Heart left ventricle (tissue), 16 donors: ENCODE results near the gene TANGO6. TPM values are rescaled to one million over a fixed set of nuclear protein-coding genes. Genes with fewer than 3 reads are reported as not detected.

Experiments used
- ATAC-seq, 4 donors: fragments of 200-7000 bp; cut with Tn5 transposase; one replicate each; pipeline ENCODE4 v1.9.1; 2020 to 2022; ENCODE audit warnings: moderate library complexity in 4 of 4, mild to moderate bottlenecking in 3 of 4, moderate number of reproducible peaks in 1 of 4
- DNase-seq, 5 donors: peaks; one replicate each; pipeline ENCODE4 v3.0.0-alpha.2; 2020
- H3K27ac ChIP-seq, 12 donors: fragments of 200-600 bp; sonication (generic) in 4 of 12; one replicate each; pipeline versions ENCODE4 v1.5.0 to v1.8.0; 2016 to 2022; ENCODE audit warnings: mild to moderate bottlenecking in 2 of 12
- H3K27me3 ChIP-seq, 9 donors: fragments of 200-600 bp; sonication (generic) in 2 of 9; one replicate each; pipeline versions ENCODE4 v1.5.1 to v1.8.0; 2016 to 2022; ENCODE audit warnings: mild to moderate bottlenecking in 3 of 9
- H3K36me3 ChIP-seq, 9 donors: fragments of 200-600 bp; sonication (generic) in 2 of 9; one replicate each; pipeline versions ENCODE4 v1.5.0 to v1.8.0; 2018 to 2022; ENCODE audit warnings: mild to moderate bottlenecking in 2 of 9
- H3K4me1 ChIP-seq, 12 donors: fragments of 200-600 bp; sonication (generic) in 4 of 12; one replicate each; pipeline versions ENCODE4 v1.5.0 to v1.8.0; 2016 to 2022; ENCODE audit warnings: mild to moderate bottlenecking in 3 of 12
- H3K4me3 ChIP-seq, 12 donors: fragments of 200-600 bp; sonication (generic) in 4 of 12; one replicate each; pipeline versions ENCODE4 v1.5.0 to v1.8.0; 2017 to 2022; ENCODE audit warnings: mild to moderate bottlenecking in 9 of 12, moderate library complexity in 4 of 12
- H3K9me3 ChIP-seq, 12 donors: fragments of 200-600 bp; sonication (generic) in 4 of 12; one replicate each; pipeline versions ENCODE4 v1.5.0 to v1.8.0; 2016 to 2022; ENCODE audit warnings: mild to moderate bottlenecking in 1 of 12
- POLR2A ChIP-seq, 2 donors: fragments of 450-650 bp; IDR thresholded peaks; one replicate each; pipeline ENCODE4 v1.6.1; 2017; ENCODE audit warnings: antibody characterized with exemption in 2 of 2, mild to moderate bottlenecking in 2 of 2, moderate library complexity in 2 of 2
- WGBS, 4 donors: extraction: QIAGEN DNeasy Blood & Tissue Kit in 2 of 4; methylation state at CpG; one replicate each; pipeline versions ENCODE4 v1.1.5 to v1.1.7; 2013 to 2018; 5-methylcytosine and 5-hydroxymethylcytosine counted together
- intact Hi-C, 10 donors: fragments of 100-400 bp; cut with DNase I; formaldehyde crosslinking; loops; one replicate each; pipeline versions ENCODE4 v1.11.1 to v1.14.2; 2022
- polyA plus RNA-seq, 2 donors: library from polyadenylated mRNA; stranded (reverse); fragments of 200-250 nt; gene quantifications; one replicate each; pipeline ENCODE4 v1.2.3, GENCODE V29; 2013
- total RNA-seq, 9 donors: library from RNA; depleted of rRNA in 2 of 9; stranded (reverse); fragments of >200 nt in 2 of 9; fragmentation: NEBNext Ultra II Directional in 3 of 9; extraction: Animal tissue kit (Norgen Biotek cat#: 25700) in 3 of 9; gene quantifications; one replicate each; pipeline versions ENCODE4 v1.1.0 to v1.2.4, GENCODE V29; 2016 to 2023
- TF ChIP-seq, protein P1 (sequence below), 12 donors: fragments of 200-600 bp; sonication (generic) in 4 of 12; IDR thresholded peaks; one replicate each; pipeline versions ENCODE4 v1.5.0 to v1.8.0; 2018 to 2022; ENCODE audit warnings: antibody characterized with exemption in 12 of 12, mild to moderate bottlenecking in 5 of 12
- donor health status: ischemic (EF 13 %, LVEDD 7.1; RV severe dilation, severe dysfunction).
- donor health status: healthy with polysubstance abuse.
- donor health status: DM: no; HTN: yes; CAD: no.
- donor health status: DM: no; HTN: no; CAD: no.
- donor health status: ischemic (EF 25% LVEDD 6.9; RV normal size, moderate dysfunction).
- donor health status: ischemic (EF 25% LVEDD 5.7; RV mildly dilated, moderate dysfunction).
- donor health status: healthy.
- donor health status: DM: yes; HTN: yes; CAD: no.
- donor health status: ischemic (EF 35%, LVEDD 5.7; RV mildly dilated, moderate dysfunction).
- donor health status: nonischemic (EF 11% LVEDD 7.7; RV severe dilation, severe dysfunction).
- donor health status: DM: yes; HTN: yes; CAD: no.
- donor health status: PGD.
- donor health status: ischemic (EF 29% LVEDD 5.4; RV normal size, mild dysfunction).
- donor health status: nonischemic (EF 23%, LVEDD 6.1; RV moderate dilation, normal function).

TANGO6 gene
- total and polyA plus RNA-seq, 11 donors, result 1.8 to 14.1 (median 8.8) TPM

DNA sequence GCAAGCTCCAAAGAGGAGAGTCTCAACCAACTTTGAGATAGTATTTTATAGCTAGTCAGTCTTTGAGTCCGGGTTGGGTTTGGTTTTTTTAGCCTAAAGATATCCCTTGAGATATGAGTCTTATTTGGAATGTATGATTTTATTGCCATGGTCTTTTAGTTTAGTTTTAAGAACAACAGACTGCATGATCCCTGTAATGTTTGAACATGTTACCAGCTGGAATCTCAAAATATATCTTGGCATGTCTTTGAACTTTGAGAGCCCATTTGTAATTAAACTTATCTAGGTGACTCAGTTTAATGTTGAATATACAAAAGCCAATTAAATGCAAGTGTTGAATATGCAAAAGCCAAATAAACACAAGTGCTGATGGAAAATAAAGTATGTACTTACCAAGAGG, 100.6 kb downstream of the TANGO6 start:
- no peak overlapping the region for H3K27ac ChIP-seq
- no peaks in the 10 kb centered on the region for H3K4me1 ChIP-seq
- DNase-seq (no peak), ATAC-seq (no peak)
- no peaks in the 10 kb centered on the region for H3K27me3 ChIP-seq
- intact Hi-C loops, result no loop called here
- TF ChIP-seq, protein P1, sequence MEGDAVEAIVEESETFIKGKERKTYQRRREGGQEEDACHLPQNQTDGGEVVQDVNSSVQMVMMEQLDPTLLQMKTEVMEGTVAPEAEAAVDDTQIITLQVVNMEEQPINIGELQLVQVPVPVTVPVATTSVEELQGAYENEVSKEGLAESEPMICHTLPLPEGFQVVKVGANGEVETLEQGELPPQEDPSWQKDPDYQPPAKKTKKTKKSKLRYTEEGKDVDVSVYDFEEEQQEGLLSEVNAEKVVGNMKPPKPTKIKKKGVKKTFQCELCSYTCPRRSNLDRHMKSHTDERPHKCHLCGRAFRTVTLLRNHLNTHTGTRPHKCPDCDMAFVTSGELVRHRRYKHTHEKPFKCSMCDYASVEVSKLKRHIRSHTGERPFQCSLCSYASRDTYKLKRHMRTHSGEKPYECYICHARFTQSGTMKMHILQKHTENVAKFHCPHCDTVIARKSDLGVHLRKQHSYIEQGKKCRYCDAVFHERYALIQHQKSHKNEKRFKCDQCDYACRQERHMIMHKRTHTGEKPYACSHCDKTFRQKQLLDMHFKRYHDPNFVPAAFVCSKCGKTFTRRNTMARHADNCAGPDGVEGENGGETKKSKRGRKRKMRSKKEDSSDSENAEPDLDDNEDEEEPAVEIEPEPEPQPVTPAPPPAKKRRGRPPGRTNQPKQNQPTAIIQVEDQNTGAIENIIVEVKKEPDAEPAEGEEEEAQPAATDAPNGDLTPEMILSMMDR (IDR thresholded peaks at IDR 0.05), result no peak
- no peak for TF ChIP-seq POLR2A (IDR thresholded peaks at IDR 0.05)
- peaks cover 0 to 17% (median 0%) of the 10 kb centered on the region in 9 donors for H3K36me3 ChIP-seq
- no peak overlapping the region for H3K4me3 ChIP-seq
- peaks cover 0 to 14% (median 0%) of the 10 kb centered on the region in 12 donors for H3K9me3 ChIP-seq
- 75 to 88% (median 82%) methylated on average over 1 of the region's 1 CpG for WGBS, 4 donors

DNA sequence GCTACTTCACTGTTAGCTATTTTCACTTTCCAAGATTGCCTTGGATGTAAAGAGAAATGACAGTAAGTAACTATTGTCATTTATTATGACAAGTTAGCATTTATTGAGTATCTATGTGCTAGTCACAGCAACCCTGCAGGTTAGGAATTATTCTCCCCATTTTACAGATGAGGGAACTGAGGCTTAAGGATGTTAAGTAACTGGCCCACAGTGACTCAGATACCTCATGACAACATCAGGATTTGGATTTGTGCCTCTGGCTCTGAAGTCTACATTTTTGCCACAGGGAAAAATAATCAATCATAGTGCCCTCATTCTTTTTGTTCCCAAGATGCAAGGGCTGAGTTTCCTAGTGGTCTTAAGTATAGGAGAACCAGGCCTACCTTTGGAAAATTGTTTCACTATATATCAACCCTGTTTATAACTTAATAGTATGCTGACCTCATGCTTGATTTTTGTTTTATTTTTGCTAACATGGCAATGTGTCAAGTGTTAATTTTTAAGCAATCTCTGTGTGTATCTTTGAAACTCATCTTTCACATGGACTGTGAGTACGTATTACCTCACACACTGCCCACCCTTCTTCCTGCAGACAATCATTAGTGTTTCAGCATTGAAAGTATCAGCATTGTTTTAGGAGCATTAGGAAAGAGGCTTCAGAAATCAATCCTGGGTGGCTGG, 105.0 kb downstream of the TANGO6 start:
- intact Hi-C loops, result no loop called here
- Histone ChIP-seq H3K4me1 (no peaks in the 10 kb centered on the region), H3K36me3 (peaks cover 0 to 12% (median 0%) of the 10 kb centered on the region in 9 donors), H3K27ac (no peak overlapping the region), H3K27me3 (no peaks in the 10 kb centered on the region), H3K9me3 (peaks cover 0 to 14% (median 0%) of the 10 kb centered on the region in 12 donors), H3K4me3 (no peak overlapping the region)
- 80 to 94% (median 92%) methylated on average over 1 of the region's 1 CpG for WGBS, 4 donors
- ATAC-seq (no peak), DNase-seq (no peak)
- TF ChIP-seq, protein P1 (IDR thresholded peaks at IDR 0.05), result no peak
- no peak for TF ChIP-seq POLR2A (IDR thresholded peaks at IDR 0.05)

DNA sequence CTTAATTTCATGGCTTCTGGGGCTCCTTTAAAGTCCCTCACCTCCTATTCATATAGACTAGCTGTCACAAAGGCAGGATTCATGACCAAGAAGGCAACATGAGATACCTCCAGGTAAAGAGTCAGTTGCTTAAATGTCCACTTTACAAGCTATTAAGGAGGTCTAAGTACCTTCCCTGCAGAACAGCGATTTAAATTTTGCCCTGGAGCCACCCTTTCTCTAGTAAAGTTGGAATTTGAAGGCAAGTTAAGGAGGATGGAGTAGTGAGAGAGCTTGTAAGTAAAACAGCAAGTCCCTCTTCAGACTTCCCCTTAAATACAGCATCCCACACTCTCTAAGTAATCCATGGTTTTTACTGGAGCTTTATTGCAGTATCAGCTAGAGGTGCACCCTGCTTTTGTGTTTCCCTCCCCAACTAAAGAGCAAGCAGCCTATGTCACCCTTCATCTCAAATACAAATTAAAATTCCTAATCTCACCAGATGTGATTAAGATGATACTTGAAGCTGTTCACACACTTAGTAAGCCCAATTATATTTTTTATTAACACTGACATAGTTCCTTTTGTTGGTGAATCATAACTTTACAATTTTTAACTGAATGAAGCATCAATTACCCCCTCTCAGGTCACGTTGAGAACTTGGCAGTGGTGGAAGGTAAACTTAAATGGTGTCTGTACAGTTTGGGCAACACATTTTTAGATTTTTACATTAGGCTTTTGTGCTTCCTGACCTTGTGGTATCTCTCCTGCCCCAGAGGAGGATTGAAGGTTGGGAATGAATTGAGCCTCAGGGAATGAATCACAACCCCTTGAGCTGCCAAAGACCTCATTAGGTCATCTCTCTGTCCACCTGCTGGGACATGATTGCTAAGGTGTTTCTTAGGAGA, 108.9 kb downstream of the TANGO6 start:
- H3K27me3 ChIP-seq, result no peaks in the 10 kb centered on the region
- WGBS, 4 donors, result 79 to 91% (median 82%) methylated on average over 2 of the region's 2 CpGs
- intact Hi-C loops, result no loop called here
- H3K9me3 ChIP-seq, result no peaks in the 10 kb centered on the region
- TF ChIP-seq POLR2A (IDR thresholded peaks at IDR 0.05), result no peak
- TF ChIP-seq, protein P1 (IDR thresholded peaks at IDR 0.05), result no peak
- ATAC-seq, result no peak
- H3K27ac ChIP-seq, result no peak overlapping the region
- H3K4me3 ChIP-seq, result no peak overlapping the region
- H3K4me1 ChIP-seq, result peaks cover 0 to 12% (median 6%) of the 10 kb centered on the region in 12 donors
- no peaks in the 10 kb centered on the region for H3K36me3 ChIP-seq
- DNase-seq, result no peak
